ENCODE results near the gene FCER1G.
A peak's percentile ranks its signal among the peaks of the same experiment; 100 is the strongest.

The FCER1G gene

DNA sequence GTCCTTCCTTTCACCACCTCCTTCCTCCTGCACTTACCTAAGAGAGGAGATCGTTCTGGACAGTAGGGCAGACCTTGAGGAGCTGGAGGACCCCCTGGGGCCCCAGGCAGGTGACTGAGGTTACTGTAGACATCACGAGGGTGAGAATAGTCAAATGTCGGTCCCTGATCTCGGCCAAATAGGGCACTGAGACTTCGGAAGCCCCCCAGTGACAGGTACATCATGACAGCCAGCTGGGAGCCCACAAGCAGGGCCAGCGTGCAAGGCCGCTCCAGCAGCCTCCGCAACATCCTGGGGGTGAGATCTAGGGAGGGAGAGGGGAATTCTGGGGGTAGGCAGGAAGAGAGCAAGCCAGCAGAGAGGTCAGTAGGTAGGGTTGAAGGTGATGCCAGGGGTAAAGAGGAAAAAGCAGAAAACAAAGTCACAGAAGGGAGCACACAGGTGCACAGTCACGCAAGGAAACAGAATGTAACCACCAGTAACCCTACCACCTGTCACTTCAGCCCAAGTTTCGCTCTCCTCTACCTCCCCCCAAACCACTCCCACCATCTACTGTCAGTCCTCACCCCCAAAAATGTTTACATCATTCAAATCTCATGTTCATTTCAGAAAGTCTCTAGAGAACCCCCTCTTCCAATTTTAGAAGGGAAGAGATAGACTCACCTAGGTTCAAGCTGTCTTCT lies 39.2 kb upstream of the FCER1G start:
- DNase-seq, result no peak
- intact Hi-C loops (cut with DNase I; ENCODE audit: low total_unique reads), result no loop called here
- Histone ChIP-seq H3K36me3 (peaks cover 20 to 49% (median 24%) of the 10 kb centered on the region in 3 donors), H3K9me3 (no peaks in the 10 kb centered on the region), H3K4me1 (peaks cover 0 to 46% (median 25%) of the 10 kb centered on the region in 4 donors), H3K27ac (peak overlapping the region; percentile 89 to 94), H3K27me3 (no peaks in the 10 kb centered on the region), H3K4me3 (peak overlapping the region; percentile 66 to 81)
- TF ChIP-seq, protein P1, sequence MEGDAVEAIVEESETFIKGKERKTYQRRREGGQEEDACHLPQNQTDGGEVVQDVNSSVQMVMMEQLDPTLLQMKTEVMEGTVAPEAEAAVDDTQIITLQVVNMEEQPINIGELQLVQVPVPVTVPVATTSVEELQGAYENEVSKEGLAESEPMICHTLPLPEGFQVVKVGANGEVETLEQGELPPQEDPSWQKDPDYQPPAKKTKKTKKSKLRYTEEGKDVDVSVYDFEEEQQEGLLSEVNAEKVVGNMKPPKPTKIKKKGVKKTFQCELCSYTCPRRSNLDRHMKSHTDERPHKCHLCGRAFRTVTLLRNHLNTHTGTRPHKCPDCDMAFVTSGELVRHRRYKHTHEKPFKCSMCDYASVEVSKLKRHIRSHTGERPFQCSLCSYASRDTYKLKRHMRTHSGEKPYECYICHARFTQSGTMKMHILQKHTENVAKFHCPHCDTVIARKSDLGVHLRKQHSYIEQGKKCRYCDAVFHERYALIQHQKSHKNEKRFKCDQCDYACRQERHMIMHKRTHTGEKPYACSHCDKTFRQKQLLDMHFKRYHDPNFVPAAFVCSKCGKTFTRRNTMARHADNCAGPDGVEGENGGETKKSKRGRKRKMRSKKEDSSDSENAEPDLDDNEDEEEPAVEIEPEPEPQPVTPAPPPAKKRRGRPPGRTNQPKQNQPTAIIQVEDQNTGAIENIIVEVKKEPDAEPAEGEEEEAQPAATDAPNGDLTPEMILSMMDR (IDR thresholded peaks at IDR 0.05), result no peak

DNA sequence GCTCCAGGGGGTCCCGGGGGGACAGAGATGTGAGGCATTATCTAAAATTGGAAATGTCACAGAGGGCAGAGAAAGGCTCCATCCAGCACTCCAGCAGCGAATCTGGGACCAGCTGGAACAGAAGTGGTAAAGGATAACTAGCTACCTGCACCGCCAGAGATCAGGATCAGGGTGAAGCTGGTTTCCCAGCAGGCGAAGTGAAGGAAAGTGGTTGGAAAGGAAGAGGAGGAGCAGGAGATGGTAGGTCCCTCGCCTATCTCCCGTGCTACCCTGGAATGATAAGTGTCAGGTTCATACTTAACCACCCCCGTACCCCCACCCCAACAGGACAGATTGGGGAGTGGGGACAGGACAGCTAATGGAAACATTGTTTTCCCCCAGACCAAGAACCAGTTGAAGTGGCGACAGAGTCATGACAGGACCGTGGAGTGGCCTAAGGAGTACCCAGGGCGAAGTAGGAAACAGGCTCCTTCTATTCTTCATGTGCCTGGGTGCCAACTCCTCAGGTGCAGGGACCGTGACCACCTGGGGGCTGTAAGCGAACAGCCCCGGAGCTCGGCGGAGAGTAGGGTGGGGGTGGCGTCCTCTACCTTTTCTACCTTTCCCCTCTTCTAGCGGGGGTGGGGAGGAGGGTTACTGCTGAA lies 38.5 kb upstream of the FCER1G start:
- Histone ChIP-seq H3K4me1 (peaks cover 0 to 40% (median 25%) of the 10 kb centered on the region in 4 donors), H3K4me3 (peak overlapping the region; percentile 66 to 81), H3K27me3 (no peaks in the 10 kb centered on the region), H3K27ac (peak overlapping the region; percentile 89 to 94), H3K36me3 (peaks cover 15 to 43% (median 17%) of the 10 kb centered on the region in 3 donors), H3K9me3 (no peaks in the 10 kb centered on the region)
- no peak for DNase-seq
- intact Hi-C loops (cut with DNase I; ENCODE audit: low total_unique reads), result no loop called here
- TF ChIP-seq, protein P1 (IDR thresholded peaks at IDR 0.05), result no peak

DNA sequence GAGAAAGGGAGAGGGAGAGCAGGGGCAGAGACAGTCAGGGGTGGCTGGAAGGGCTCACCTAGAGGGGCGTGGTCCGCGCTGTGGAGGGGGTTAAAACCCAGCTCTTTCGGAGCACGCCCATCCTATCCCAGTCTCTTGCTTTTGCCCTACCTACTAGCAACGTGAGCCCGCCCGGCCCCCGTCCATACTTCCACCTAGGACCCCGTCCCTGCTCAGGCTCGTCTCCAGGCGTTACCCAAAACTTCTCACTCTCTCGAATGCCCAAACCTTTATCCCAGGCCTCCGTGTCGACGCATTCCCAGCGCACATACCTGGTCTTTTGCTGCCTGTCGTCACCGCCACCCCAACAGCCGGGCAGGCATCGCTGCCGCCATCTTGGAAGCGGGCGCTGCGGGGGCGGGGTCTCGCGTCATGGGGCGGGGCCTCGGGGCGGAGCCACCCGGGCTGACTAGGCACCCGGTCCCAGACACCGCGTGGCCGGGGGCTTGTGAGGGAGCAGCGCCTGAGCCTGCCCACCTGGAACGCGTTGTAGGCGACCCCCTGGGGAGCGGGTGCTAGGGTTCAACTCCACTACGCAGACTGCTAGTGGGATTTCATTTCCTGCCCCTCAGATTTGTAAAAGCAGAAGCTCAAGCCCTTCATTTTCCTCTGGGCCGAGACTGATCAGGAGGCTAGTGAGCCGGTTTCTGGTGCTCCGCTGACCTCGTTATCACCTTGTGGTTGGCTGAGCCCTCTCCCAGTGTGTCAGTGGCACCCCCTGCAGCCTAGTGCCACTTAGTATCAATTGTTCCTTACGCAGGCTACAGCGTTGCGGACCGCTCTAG lies 37.8 kb upstream of the FCER1G start, which contains the start of gene B4GALT3:
B4GALT3 (minus strand) TSS at position 396 of the 824 bp plus-strand sequence. CDS start 1,447 bp downstream, outside the sequence.
- peak within 1 kb of the TSS; percentile 66 to 81 for H3K4me3 ChIP-seq
- no peaks in the 10 kb centered on the region for H3K27me3 ChIP-seq
- intact Hi-C loops (cut with DNase I; ENCODE audit: low total_unique reads), result no loop called here
- no peaks in the 10 kb centered on the region for H3K9me3 ChIP-seq
- peak within 1 kb of the TSS; percentile 89 to 94 for H3K27ac ChIP-seq
- peaks cover 10 to 35% (median 12%) of the 10 kb centered on the region in 3 donors for H3K36me3 ChIP-seq
- DNase-seq, result peak; percentile 89 to 93
- peaks cover 0 to 33% (median 24%) of the 10 kb centered on the region in 4 donors for H3K4me1 ChIP-seq
- TF ChIP-seq, protein P1 (IDR thresholded peaks at IDR 0.05), result no peak

DNA sequence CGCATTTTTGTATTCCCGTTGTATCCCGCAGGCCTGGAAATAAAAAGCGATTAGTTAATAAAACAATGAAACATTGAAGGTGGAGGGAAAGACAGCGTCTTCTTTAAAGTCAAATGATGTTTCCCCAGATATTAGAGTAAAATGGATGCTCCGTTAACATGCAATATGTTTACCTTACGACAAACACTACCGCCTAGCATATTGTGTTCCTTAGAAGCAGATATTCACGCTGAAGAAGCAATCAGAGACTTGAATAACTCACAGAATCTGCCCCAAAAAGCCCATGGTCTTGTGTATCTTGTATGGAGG lies 37.2 kb upstream of the FCER1G start:
- peak overlapping the region; percentile 89 to 94 for H3K27ac ChIP-seq
- peaks cover 7 to 32% (median 12%) of the 10 kb centered on the region in 3 donors for H3K36me3 ChIP-seq
- intact Hi-C loops (cut with DNase I; ENCODE audit: low total_unique reads), result no loop called here
- H3K9me3 ChIP-seq, result no peaks in the 10 kb centered on the region
- no peak for DNase-seq
- H3K4me1 ChIP-seq, result peaks cover 0 to 28% (median 20%) of the 10 kb centered on the region in 4 donors
- TF ChIP-seq, protein P1 (IDR thresholded peaks at IDR 0.05), result no peak
- peak overlapping the region; percentile 66 to 81 for H3K4me3 ChIP-seq
- H3K27me3 ChIP-seq, result no peaks in the 10 kb centered on the region

DNA sequence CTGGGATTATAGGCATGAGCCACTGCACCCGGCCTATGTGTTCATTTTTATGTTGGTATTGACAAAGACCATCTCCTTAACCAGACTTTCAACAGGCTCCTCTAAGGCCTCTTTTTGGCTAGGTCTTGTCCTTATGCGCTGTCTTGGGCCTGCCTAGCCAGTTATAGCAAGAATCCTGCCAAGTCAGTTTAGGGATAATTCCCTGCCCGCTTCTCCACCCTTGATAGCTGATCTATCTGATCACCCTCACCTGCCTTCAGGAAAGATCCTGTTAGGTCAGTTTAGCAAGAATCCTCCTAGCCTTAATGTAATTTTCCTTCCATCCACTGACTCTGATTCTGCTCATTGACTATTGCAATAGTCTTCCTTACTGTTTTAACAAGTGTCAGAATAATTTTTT lies 35.4 kb upstream of the FCER1G start:
- Histone ChIP-seq H3K9me3 (no peaks in the 10 kb centered on the region), H3K27ac (no peak overlapping the region), H3K4me1 (peaks cover 0 to 24% (median 12%) of the 10 kb centered on the region in 4 donors), H3K27me3 (no peaks in the 10 kb centered on the region), H3K36me3 (peaks cover 0 to 14% (median 3%) of the 10 kb centered on the region in 3 donors), H3K4me3 (no peak overlapping the region)
- intact Hi-C loops (cut with DNase I; ENCODE audit: low total_unique reads), result no loop called here
- DNase-seq, result peak in 1 of 2 donors; percentile 20
- TF ChIP-seq, protein P1 (IDR thresholded peaks at IDR 0.05), result no peak

Measured in tibial artery (tissue), 4 donors.